ENCODE data around the gene BATF3. TPM values are rescaled to one million over a fixed set of nuclear protein-coding genes. Genes with fewer than 3 reads are reported as not detected.
"Not testable (repeated sequence)": the region's sequence is repeated elsewhere in the genome, so short reads cannot be mapped to it uniquely, and the experiment has no call there.

The BATF3 gene
- total RNA-seq, 1 donor, result 1.4 TPM

DNA sequence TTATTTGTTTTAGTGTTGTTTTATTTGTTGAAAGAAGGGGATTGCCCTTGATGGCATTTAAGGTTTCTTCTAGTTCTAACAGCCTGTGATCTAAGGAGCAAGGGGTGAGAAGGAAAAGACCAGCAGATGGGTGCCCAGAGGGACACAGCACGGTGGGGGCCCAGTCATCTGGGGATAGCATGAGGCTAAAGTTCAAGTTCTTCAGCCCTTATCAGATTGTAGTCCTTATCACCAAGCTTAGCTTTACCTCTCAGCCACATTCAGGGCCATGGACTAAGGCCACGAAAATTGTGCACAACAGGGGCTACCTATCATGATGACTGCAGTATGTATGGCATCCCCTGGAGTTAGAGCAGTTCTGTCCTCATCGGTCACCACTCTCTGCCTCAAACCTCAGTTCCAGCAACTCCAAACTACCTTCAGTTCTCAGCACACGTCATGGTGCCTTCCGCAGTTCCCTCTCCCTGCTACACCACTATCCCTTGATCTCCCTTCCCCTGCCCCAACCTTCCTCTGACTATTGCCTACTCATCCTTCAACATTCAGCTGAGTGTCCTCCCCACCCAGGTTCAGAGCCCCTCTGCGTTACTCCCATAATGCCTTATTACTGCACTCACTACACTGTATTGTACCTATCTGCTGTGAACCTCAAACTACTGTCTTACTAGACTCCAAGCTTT, 54.6 kb downstream of the BATF3 start:
- H3K4me1 ChIP-seq (ENCODE audit: insufficient read depth, low read length), result no peaks in the 10 kb centered on the region
- H3K9me3 ChIP-seq (ENCODE audit: low read depth, low read length), result no peaks in the 10 kb centered on the region
- no peaks in the 10 kb centered on the region for H3K27me3 ChIP-seq (ENCODE audit: insufficient read depth, low read length)
- no peak overlapping the region for H3K4me3 ChIP-seq (ENCODE audit: low read length)

DNA sequence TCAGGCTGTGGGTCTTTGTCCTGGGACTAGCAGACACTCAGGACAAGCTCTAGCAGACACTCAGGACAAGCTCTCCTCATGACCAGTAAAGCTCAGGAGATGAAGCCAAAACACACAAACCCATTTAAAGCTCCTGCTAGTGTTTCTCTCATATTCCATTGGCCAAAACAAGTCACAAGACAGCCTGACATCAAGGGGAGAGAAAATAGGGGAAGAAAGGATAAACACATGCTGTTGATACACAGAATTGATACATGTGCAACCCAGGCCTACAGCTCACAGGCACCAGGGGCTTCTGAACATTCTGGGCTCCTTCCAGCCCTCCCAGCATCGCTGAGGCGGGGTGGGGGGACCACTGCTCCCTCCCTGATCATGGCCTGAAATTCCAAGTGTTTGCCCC, 55.8 kb downstream of the BATF3 start:
- no peaks in the 10 kb centered on the region for H3K4me1 ChIP-seq (ENCODE audit: insufficient read depth, low read length)
- no peak overlapping the region for H3K4me3 ChIP-seq (ENCODE audit: low read length)
- H3K27me3 ChIP-seq (ENCODE audit: insufficient read depth, low read length), result no peaks in the 10 kb centered on the region
- no peaks in the 10 kb centered on the region for H3K9me3 ChIP-seq (ENCODE audit: low read depth, low read length)

DNA sequence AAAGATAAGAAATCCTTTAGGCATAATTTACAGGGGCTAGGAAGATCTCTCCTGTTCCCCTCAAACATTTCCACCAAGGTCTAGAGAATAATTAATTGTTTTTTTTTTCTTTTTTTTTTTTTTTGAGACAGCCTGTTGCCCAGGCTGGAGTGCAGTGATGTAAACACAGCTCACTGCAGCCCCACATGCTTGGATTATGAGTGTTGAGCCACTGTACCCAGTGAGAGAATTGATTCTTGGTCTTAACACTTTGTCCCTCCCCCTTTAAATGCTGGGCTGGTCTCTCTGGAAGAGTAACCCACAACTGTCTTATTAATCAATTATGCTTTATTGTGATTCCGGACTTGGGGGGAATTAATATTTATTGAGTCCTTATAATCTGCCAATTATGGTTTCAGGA, 57.7 kb downstream of the BATF3 start:
- Histone ChIP-seq H3K9me3 (ENCODE audit: low read depth, low read length) (no peaks in the 10 kb centered on the region), H3K4me3 (ENCODE audit: low read length) (no peak overlapping the region), H3K27me3 (ENCODE audit: insufficient read depth, low read length) (no peaks in the 10 kb centered on the region), H3K4me1 (ENCODE audit: insufficient read depth, low read length) (peaks cover 11% of the 10 kb centered on the region)

DNA sequence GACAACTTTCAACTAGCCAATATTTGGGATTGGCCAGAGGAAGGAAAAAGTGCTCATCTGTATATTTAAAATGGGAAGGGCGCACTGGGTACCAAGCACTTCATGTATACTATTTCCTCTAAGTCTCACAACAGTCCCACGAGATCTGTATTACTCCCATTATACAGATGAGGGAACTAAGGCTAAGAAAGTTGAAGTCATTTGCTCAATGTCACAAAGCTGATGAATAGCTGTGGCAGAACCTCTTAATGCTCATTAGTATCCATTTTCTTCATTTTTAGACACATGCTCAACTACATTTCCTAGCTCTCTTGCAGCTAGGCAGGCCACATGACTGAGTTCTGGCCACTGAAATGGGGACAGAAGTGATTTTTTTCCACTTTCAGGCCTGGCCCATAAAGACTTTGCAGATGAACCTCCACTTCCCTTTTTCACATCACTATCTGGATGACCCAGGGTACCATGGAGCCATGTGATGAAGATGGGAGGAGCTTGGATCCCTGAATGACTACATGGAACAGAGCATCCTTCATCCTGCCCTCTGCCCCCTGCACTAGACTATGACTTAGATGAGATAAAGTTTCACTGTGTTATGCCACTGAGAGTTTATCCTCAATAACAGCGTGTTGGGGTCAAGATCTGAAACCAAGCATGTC, 59.3 kb downstream of the BATF3 start:
- Histone ChIP-seq H3K4me3 (ENCODE audit: low read length) (no peak overlapping the region), H3K27me3 (ENCODE audit: insufficient read depth, low read length) (no peaks in the 10 kb centered on the region), H3K9me3 (ENCODE audit: low read depth, low read length) (no peaks in the 10 kb centered on the region), H3K4me1 (ENCODE audit: insufficient read depth, low read length) (peaks cover 27% of the 10 kb centered on the region)

DNA sequence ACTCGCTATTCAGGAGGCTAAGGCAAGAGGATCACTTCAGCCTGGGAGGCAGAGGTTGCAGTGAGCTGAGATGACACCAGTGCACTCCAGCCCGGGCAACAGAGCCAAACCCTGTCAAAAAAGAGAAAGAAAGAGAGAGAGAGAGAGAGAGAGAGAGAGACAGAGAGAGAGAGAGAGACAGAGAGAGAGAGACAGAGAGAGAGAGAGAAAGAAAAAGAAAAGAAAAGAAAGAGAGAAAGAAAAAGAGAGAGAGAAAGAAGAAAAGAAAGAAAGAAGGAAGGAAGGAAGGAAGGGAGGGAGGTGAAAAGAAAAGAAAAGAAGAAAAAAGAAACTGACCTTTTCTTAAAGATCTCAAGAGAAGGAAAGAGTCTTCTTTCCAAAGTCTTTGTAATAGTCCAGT, 60.1 kb downstream of the BATF3 start:
- H3K4me1 ChIP-seq (ENCODE audit: insufficient read depth, low read length), result peaks cover 35% of the 10 kb centered on the region
- H3K9me3 ChIP-seq (ENCODE audit: low read depth, low read length); H3K27me3 ChIP-seq (ENCODE audit: insufficient read depth, low read length); H3K4me3 ChIP-seq (ENCODE audit: low read length): not testable (repeated sequence)

DNA sequence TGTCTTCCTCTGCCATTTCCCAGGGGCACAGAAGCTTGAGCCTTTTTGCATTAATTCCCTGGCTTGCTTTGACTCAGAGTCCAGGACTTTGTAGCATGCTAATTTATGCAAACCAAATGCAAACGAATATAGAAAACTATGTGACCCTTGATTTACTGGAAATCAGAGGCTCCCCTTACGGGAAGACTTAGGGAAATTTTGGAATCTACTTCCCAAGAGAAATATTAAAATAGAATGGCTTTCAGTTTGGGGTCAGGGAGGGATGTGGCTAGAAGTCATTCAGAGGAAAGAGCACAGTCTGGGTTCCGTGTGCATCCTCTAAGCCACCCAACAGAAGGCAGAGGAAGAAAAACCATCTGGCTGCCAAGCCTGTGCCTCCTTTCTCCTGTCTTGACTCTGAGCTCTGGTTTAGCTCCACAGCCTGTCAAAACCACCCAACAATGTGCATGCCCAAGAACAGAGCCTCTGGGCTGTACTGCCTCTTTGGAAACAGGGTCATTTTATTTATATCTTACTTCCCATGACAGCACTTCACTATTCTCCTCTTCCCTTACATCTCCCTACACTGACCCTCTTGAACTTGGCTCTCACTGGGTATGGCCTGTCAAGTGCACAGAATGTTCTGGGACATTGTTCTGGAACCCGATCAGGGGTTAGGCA, 61.0 kb downstream of the BATF3 start:
- Histone ChIP-seq H3K27me3 (ENCODE audit: insufficient read depth, low read length) (no peaks in the 10 kb centered on the region), H3K9me3 (ENCODE audit: low read depth, low read length) (no peaks in the 10 kb centered on the region), H3K4me3 (ENCODE audit: low read length) (no peak overlapping the region)

DNA sequence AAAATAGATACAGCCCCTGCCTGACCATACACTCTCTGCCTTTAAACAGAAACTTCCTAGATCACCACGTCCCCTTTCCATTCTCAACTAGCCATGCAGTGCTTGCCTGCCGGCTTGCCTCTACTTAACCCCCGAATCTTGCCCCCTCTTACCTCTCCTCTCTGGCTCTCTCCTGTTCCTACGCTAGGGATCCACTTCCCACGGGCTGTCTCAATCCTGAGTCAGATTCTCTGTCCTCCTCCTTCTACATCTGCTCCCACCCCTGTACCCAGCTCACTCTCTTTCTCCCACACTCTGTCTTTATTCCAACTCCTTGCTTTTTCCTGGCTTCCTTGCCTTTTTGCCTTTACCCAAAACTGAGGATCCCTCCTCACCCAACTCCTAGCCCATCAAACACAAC, 61.7 kb downstream of the BATF3 start:
- H3K4me1 ChIP-seq (ENCODE audit: insufficient read depth, low read length), result peaks cover 37% of the 10 kb centered on the region
- H3K9me3 ChIP-seq (ENCODE audit: low read depth, low read length), result no peaks in the 10 kb centered on the region
- H3K27me3 ChIP-seq (ENCODE audit: insufficient read depth, low read length), result no peaks in the 10 kb centered on the region
- H3K4me3 ChIP-seq (ENCODE audit: low read length), result no peak overlapping the region

More for the DNA sequence above, 61.0 kb downstream of the BATF3 start:
- peaks cover 37% of the 10 kb centered on the region for H3K4me1 ChIP-seq (ENCODE audit: insufficient read depth, low read length)

Other genes with a start within 250 kb of the BATF3 start
- gene ATF3, start 91.1 kb downstream of the BATF3 start, total RNA-seq, result 53.6 TPM
- 25.7 TPM for gene NSL1, start 91.9 kb upstream of the BATF3 start, total RNA-seq
- 15.7 TPM for gene TATDN3, start 92.1 kb upstream of the BATF3 start, total RNA-seq
- gene SPATA45, start 147.8 kb upstream of the BATF3 start, total RNA-seq, result not detected
- gene FLVCR1, start 158.4 kb upstream of the BATF3 start, total RNA-seq, result 15.3 TPM

Measured in mononuclear cell (primary cell).